Muscle of back (tissue), 11 donors: Measurements from ENCODE around the gene SPINT3. TPM values are rescaled to one million over a fixed set of nuclear protein-coding genes. Genes with fewer than 3 reads are reported as not detected.

Source experiments
- DNase-seq, 3 donors: peaks; one replicate each; pipeline versions ENCODE4 v3.0.0 to v3.0.0-alpha.2; 2013
- polyA plus RNA-seq, 10 donors: library from polyadenylated mRNA; unstranded; fragments of 120-200 nt; gene quantifications; one replicate each; pipeline ENCODE4 v1.2.1, GENCODE V29; 2013; ENCODE audit not compliant: insufficient read length in 10 of 10

The SPINT3 gene
- polyA plus RNA-seq, 10 donors: not detected

GRCh38 chr20:45462711-45463509 lies 52.5 kb downstream of the SPINT3 start:
- no peak for DNase-seq

Other genes with a start within 250 kb of the SPINT3 start
- under 1 TPM in 1 of 10 donors, not detected in 9; 0.14 TPM for gene RBPJL, start 208.8 kb downstream of the SPINT3 start, polyA plus RNA-seq
- 1 to 10 TPM in 2 of 10 donors, under 1 TPM in 8; 0.34 to 2.5 (median 0.63) TPM for gene MATN4, start 207.3 kb downstream of the SPINT3 start, polyA plus RNA-seq
- 10 to 100 TPM in 3 of 10 donors, 1 to 10 TPM in 7; 4.6 to 15.3 (median 7.7) TPM for gene SDC4, start 167.2 kb downstream of the SPINT3 start, polyA plus RNA-seq
- gene SYS1, start 152.5 kb downstream of the SPINT3 start, polyA plus RNA-seq: 10 to 100 TPM; 13.7 to 17.9 (median 15.9) TPM
- 1 to 10 TPM in 2 of 10 donors, under 1 TPM in 8; 0.41 to 1.4 (median 0.68) TPM for gene TP53TG5, start 137.3 kb downstream of the SPINT3 start, polyA plus RNA-seq
- 10 to 100 TPM; 17.2 to 26.4 (median 22.8) TPM for gene DBNDD2, start 107.3 kb downstream of the SPINT3 start, polyA plus RNA-seq
- 10 to 100 TPM; 61.2 to 79.5 (median 71.6) TPM for gene PIGT, start 99.5 kb downstream of the SPINT3 start, polyA plus RNA-seq
- gene WFDC2, start 45.9 kb downstream of the SPINT3 start, polyA plus RNA-seq: 1 to 10 TPM in 1 of 10 donors, under 1 TPM in 6, not detected in 3; 0.26 to 1.9 (median 0.77) TPM
- not detected for gene WFDC6, start 23.9 kb upstream of the SPINT3 start, polyA plus RNA-seq
- gene EPPIN, start 31.8 kb upstream of the SPINT3 start, polyA plus RNA-seq: under 1 TPM in 2 of 10 donors, not detected in 8; 0.11 to 0.16 TPM
- not detected for gene WFDC8, start 63.7 kb upstream of the SPINT3 start, polyA plus RNA-seq
- not detected for gene WFDC10A, start 114.1 kb upstream of the SPINT3 start, polyA plus RNA-seq
- gene WFDC9, start 115.7 kb upstream of the SPINT3 start, polyA plus RNA-seq: not detected
- gene WFDC11, start 154.6 kb upstream of the SPINT3 start, polyA plus RNA-seq: not detected
- gene WFDC13, start 186.4 kb upstream of the SPINT3 start, polyA plus RNA-seq: not detected
- not detected for gene WFDC10B, start 189.4 kb upstream of the SPINT3 start, polyA plus RNA-seq
- not detected for gene SPINT4, start 206.7 kb upstream of the SPINT3 start, polyA plus RNA-seq